ENCODE data around the gene CNRIP1. TPM values are rescaled to one million over a fixed set of nuclear protein-coding genes. Genes with fewer than 3 reads are reported as not detected.

Gene CNRIP1
- total RNA-seq, 4 donors from 2014 or later: 30.2 to 58.1 (median 40.6) TPM

- Histone ChIP-seq H3K36me3 (no peaks in the 10 kb centered on the region), H3K27me3 (no peaks in the 10 kb centered on the region), H3K4me3 (no peak overlapping the region), H3K27ac (no peak overlapping the region), H3K9me3 (no peaks in the 10 kb centered on the region), H3K4me1 (peaks cover 0 to 5% of the 10 kb centered on the region in 2 donors)
- intact Hi-C loops (cut with DNase I; ENCODE audit: low total_unique reads): no loop called here
- TF ChIP-seq POLR2A (IDR thresholded peaks at IDR 0.05) (no peak), CTCF (IDR thresholded peaks at IDR 0.05) (no peak)
- no peak for DNase-seq
These were observed 71.4 kb downstream of the CNRIP1 start for GRCh38 chr2:68248361-68248760.

- no peak for DNase-seq
- Histone ChIP-seq H3K4me3 (no peak overlapping the region), H3K9me3 (no peaks in the 10 kb centered on the region), H3K4me1 (peaks cover 0 to 5% of the 10 kb centered on the region in 2 donors), H3K27me3 (no peaks in the 10 kb centered on the region), H3K27ac (no peak overlapping the region), H3K36me3 (no peaks in the 10 kb centered on the region)
- intact Hi-C loops (cut with DNase I; ENCODE audit: low total_unique reads): no loop called here
- TF ChIP-seq CTCF (IDR thresholded peaks at IDR 0.05) (no peak), POLR2A (IDR thresholded peaks at IDR 0.05) (no peak)
These were observed 73.4 kb downstream of the CNRIP1 start for GRCh38 chr2:68246396-68246795.

- H3K4me1 ChIP-seq: peaks cover 0 to 8% of the 10 kb centered on the region in 2 donors
- H3K9me3 ChIP-seq: no peaks in the 10 kb centered on the region
- DNase-seq: no peak
- H3K4me3 ChIP-seq: no peak overlapping the region
- intact Hi-C loops (cut with DNase I; ENCODE audit: low total_unique reads): no loop called here
- H3K36me3 ChIP-seq: no peaks in the 10 kb centered on the region
- H3K27ac ChIP-seq: no peak overlapping the region
- no peak for TF ChIP-seq CTCF (IDR thresholded peaks at IDR 0.05)
- TF ChIP-seq POLR2A (IDR thresholded peaks at IDR 0.05): no peak
- H3K27me3 ChIP-seq: no peaks in the 10 kb centered on the region
These were observed 74.1 kb downstream of the CNRIP1 start for GRCh38 chr2:68245672-68246071.

GRCh38 chr2:68245066-68245465 lies 74.7 kb downstream of the CNRIP1 start:
- H3K27me3 ChIP-seq: no peaks in the 10 kb centered on the region
- H3K36me3 ChIP-seq: no peaks in the 10 kb centered on the region
- no peak for TF ChIP-seq CTCF (IDR thresholded peaks at IDR 0.05)
- TF ChIP-seq POLR2A (IDR thresholded peaks at IDR 0.05): no peak
- H3K9me3 ChIP-seq: no peaks in the 10 kb centered on the region
- no peak for DNase-seq
- H3K27ac ChIP-seq: no peak overlapping the region
- H3K4me3 ChIP-seq: no peak overlapping the region
- H3K4me1 ChIP-seq: peaks cover 0 to 9% of the 10 kb centered on the region in 2 donors
- intact Hi-C loops (cut with DNase I; ENCODE audit: low total_unique reads): no loop called here

- peaks cover 0 to 9% of the 10 kb centered on the region in 2 donors for H3K4me1 ChIP-seq
- no peak overlapping the region for H3K27ac ChIP-seq
- no peaks in the 10 kb centered on the region for H3K9me3 ChIP-seq
- TF ChIP-seq POLR2A (IDR thresholded peaks at IDR 0.05): no peak
- TF ChIP-seq CTCF (IDR thresholded peaks at IDR 0.05): peak in 2 of 4 experiments; percentile 21 to 34
- no peak overlapping the region for H3K4me3 ChIP-seq
- H3K27me3 ChIP-seq: no peaks in the 10 kb centered on the region
- H3K36me3 ChIP-seq: no peaks in the 10 kb centered on the region
- intact Hi-C loops (cut with DNase I; ENCODE audit: low total_unique reads): no loop called here
- DNase-seq: no peak
These were observed 75.3 kb downstream of the CNRIP1 start for GRCh38 chr2:68244456-68244855.

Other genes with a start within 250 kb of the CNRIP1 start
- 10 to 100 TPM in 2 of 4 donors, 1 to 10 TPM in 2; 7.6 to 15.8 (median 12.2) TPM for gene PNO1, start 162.1 kb downstream of the CNRIP1 start, total RNA-seq
- 10 to 100 TPM in 3 of 4 donors, 1 to 10 TPM in 1; 9.7 to 67.9 (median 56.0) TPM for gene PPP3R1, start 67.4 kb downstream of the CNRIP1 start, total RNA-seq
- 1 to 10 TPM in 3 of 4 donors, under 1 TPM in 1; under 0.01 to 7.5 (median 3.4) TPM for gene PLEK, start 45.3 kb upstream of the CNRIP1 start, total RNA-seq
- gene FBXO48, start 147.3 kb upstream of the CNRIP1 start, total RNA-seq: 1 to 10 TPM in 2 of 4 donors, under 1 TPM in 1, not detected in 1; 0.55 to 6.8 (median 1.5) TPM
- 10 to 100 TPM; 11.3 to 25.9 (median 17.1) TPM for gene APLF, start 147.6 kb upstream of the CNRIP1 start, total RNA-seq